GM18502 (cell line): ENCODE measurements around the gene ACTN4.

ENCODE experiments used
- ATAC-seq: cut with Tn5 transposase; IDR thresholded peaks from one replicate; pipeline ENCODE4 v1.9.1; 2021; ENCODE audit warnings: mild to moderate bottlenecking; ENCODE audit not compliant: unreplicated experiment, poor library complexity

Gene ACTN4

GRCh38 chr19:38635483-38636399, 11.7 kb upstream of the ACTN4 start:
- ATAC-seq, result no peak

GRCh38 chr19:38638461-38638860, 9.0 kb upstream of the ACTN4 start:
- ATAC-seq, result no peak

- ATAC-seq, result no peak
Measured at GRCh38 chr19:38639679-38640078, 7.8 kb upstream of the ACTN4 start.

- no peak for ATAC-seq
Measured at GRCh38 chr19:38640368-38640767, 7.1 kb upstream of the ACTN4 start.

GRCh38 chr19:38642176-38642575, 5.3 kb upstream of the ACTN4 start:
- ATAC-seq, result no peak

- no peak for ATAC-seq
Measured at GRCh38 chr19:38644719-38645118, 2.7 kb upstream of the ACTN4 start.

- no peak for ATAC-seq
Measured at GRCh38 chr19:38647966-38648768, 718 bp downstream of the ACTN4 start.

GRCh38 chr19:38648769-38649304, 1.4 kb downstream of the ACTN4 start:
- ATAC-seq, result no peak

GRCh38 chr19:38649305-38650171, 2.1 kb downstream of the ACTN4 start:
- no peak for ATAC-seq

GRCh38 chr19:38650172-38650775, 2.8 kb downstream of the ACTN4 start:
- no peak for ATAC-seq

- ATAC-seq, result no peak
Measured at GRCh38 chr19:38650911-38651584, 3.6 kb downstream of the ACTN4 start.

- ATAC-seq, result no peak
Measured at GRCh38 chr19:38653028-38653571, 5.7 kb downstream of the ACTN4 start.

- ATAC-seq, result no peak
Measured at GRCh38 chr19:38654628-38655055, 7.2 kb downstream of the ACTN4 start.

- no peak for ATAC-seq
Measured at GRCh38 chr19:38655148-38655824, 7.8 kb downstream of the ACTN4 start.

GRCh38 chr19:38656171-38656981, 8.9 kb downstream of the ACTN4 start:
- ATAC-seq, result no peak

- no peak for ATAC-seq
Measured at GRCh38 chr19:38657633-38658222, 10.3 kb downstream of the ACTN4 start.
